K562 (cell line): ENCODE data around the gene LRIF1. TPM values are rescaled to one million over a fixed set of nuclear protein-coding genes. Genes with fewer than 3 reads are reported as not detected.

Experiments
- CLOCK ChIP-seq: fragments of 250-450 bp; sonication (Bioruptor Pico); IDR thresholded peaks from 2 replicates; pipeline ENCODE4 v1.4.0; 2020; ENCODE audit warnings: mild to moderate bottlenecking, moderate library complexity, borderline replicate concordance
- E2F4 ChIP-seq: sonication (generic); formaldehyde crosslinking; IDR thresholded peaks from 2 replicates; pipeline ENCODE4 v1.8.0; 2022; ENCODE audit warnings: mild to moderate bottlenecking, low read depth, missing genetic modification reagents
- GATA2 ChIP-seq: sonication (generic); formaldehyde crosslinking; IDR thresholded peaks from 2 replicates; pipeline ENCODE4 v1.4.0; 2020; ENCODE audit warnings: mild to moderate bottlenecking, missing genetic modification reagents
- HDAC2 ChIP-seq: fragments of 450-650 bp; IDR thresholded peaks from 2 replicates; pipeline ENCODE4 v1.6.1; 2016; ENCODE audit warnings: mild to moderate bottlenecking
- KDM2B ChIP-seq: fragments of 250-450 bp; sonication (Bioruptor Pico); IDR thresholded peaks from 2 replicates; pipeline ENCODE4 v1.8.0; 2021; ENCODE audit warnings: mild to moderate bottlenecking, moderate library complexity
- KLF1 ChIP-seq: fragments of 450-650 bp; IDR thresholded peaks from 2 replicates; pipeline ENCODE4 v1.6.1; 2016; ENCODE audit warnings: missing genetic modification characterization, missing compliant biosample characterization
- MYBL2 ChIP-seq, 2 experiments: fragments of 450-650 bp in 1 of 2; sonication (generic) in 1 of 2; formaldehyde crosslinking in 1 of 2; IDR thresholded peaks; 2 replicates each; pipeline versions ENCODE4 v1.6.1 to v1.8.1; 2017 to 2022; ENCODE audit warnings: borderline replicate concordance in 1 of 2, inconsistent platforms in 1 of 2, low read depth in 1 of 2, mild to moderate bottlenecking in 1 of 2, missing genetic modification reagents in 1 of 2, moderate library complexity in 1 of 2
- RREB1 ChIP-seq: fragments of 250-450 bp; sonication (Bioruptor Pico); IDR thresholded peaks from 2 replicates; pipeline ENCODE4 v1.4.0; 2020
- SMAD1 ChIP-seq: fragments of 150-350 bp; IDR thresholded peaks from 2 replicates; pipeline ENCODE4 v1.6.1; 2014; ENCODE audit warnings: low read length, low read depth; ENCODE audit not compliant: partially characterized antibody
- SMARCE1 ChIP-seq: fragments of 450-650 bp; IDR thresholded peaks from 2 replicates; pipeline ENCODE4 v1.7.1; 2016; ENCODE audit warnings: mild to moderate bottlenecking
- TFAP4 ChIP-seq: sonication (generic); formaldehyde crosslinking; IDR thresholded peaks from 2 replicates; pipeline ENCODE4 v1.8.0; 2022; ENCODE audit warnings: missing genetic modification reagents, mild to moderate bottlenecking, moderate library complexity, borderline replicate concordance
- XRCC5 ChIP-seq: fragments of 200-400 bp; formaldehyde crosslinking; IDR thresholded peaks from 2 replicates; pipeline ENCODE4 v1.6.1; 2017; ENCODE audit warnings: low read depth, mild to moderate bottlenecking, low read length
- ZNF436 ChIP-seq: fragments of 250-450, 450-650 bp; sonication (Bioruptor Pico); formaldehyde crosslinking; IDR thresholded peaks from 2 replicates; pipeline ENCODE4 v1.7.0; 2020; ENCODE audit warnings: mild to moderate bottlenecking
- polyA plus RNA-seq, 8 experiments: library from polyadenylated mRNA; depleted of rRNA in 4 of 8; stranded (reverse) in 5 of 8; unstranded in 3 of 8; fragments of >200 nt; fragmentation: Nextera tagmentation in 2 of 8; fragmentation: Illumina TruSeq in 1 of 8; extraction: Ambion mirVana in 2 of 8; extraction: Trizol in 1 of 8; gene quantifications; 2 replicates each; pipeline versions ENCODE4 v1.2.1 to v1.2.3, GENCODE V29; 2011 to 2014; ENCODE audit warnings: inconsistent platforms in 1 of 8, missing spikeins in 1 of 8
- total RNA-seq, 7 experiments: library from RNA; depleted of rRNA in 6 of 7; stranded (reverse); fragments of >200 nt in 6 of 7; fragmentation: Illumina TruSeq in 2 of 7; extraction: Trizol in 2 of 7; gene quantifications; 2 replicates each; pipeline versions ENCODE4 v1.2.1 to v1.2.3, GENCODE V29; 2011 to 2021; ENCODE audit warnings: low replicate concordance in 1 of 7
- TF ChIP-seq, protein P1 (sequence below): sonication (generic); formaldehyde crosslinking; IDR thresholded peaks from 2 replicates; pipeline ENCODE4 v1.8.0; 2023; ENCODE audit warnings: mild to moderate bottlenecking, missing genetic modification reagents

LRIF1 gene
- total and polyA plus RNA-seq, 9 of the 15 experiments (the other 6 are each of a cell fraction or from before 2014, with no cell fraction given), result 35.6 to 88.8 (median 74.1) TPM

GRCh38 chr1:110962892-110963690 lies 631 bp downstream of the LRIF1 start (continued):
- TF ChIP-seq, protein P1, sequence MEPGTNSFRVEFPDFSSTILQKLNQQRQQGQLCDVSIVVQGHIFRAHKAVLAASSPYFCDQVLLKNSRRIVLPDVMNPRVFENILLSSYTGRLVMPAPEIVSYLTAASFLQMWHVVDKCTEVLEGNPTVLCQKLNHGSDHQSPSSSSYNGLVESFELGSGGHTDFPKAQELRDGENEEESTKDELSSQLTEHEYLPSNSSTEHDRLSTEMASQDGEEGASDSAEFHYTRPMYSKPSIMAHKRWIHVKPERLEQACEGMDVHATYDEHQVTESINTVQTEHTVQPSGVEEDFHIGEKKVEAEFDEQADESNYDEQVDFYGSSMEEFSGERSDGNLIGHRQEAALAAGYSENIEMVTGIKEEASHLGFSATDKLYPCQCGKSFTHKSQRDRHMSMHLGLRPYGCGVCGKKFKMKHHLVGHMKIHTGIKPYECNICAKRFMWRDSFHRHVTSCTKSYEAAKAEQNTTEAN (CRISPR knock-in tag), result 0 out of 2 replicates have a peak, but pooled peaks have one; percentile 45
- peak; percentile 66 for TF ChIP-seq GATA2 (CRISPR knock-in tag)
- TF ChIP-seq CLOCK (CRISPR knock-in tag), result no peak
- no peak for TF ChIP-seq SMAD1
- no peak for TF ChIP-seq E2F4 (CRISPR knock-in tag)
- no peak for TF ChIP-seq RREB1
- TF ChIP-seq XRCC5, result 0 out of 2 replicates have a peak, but pooled peaks have one; percentile 26
- TF ChIP-seq MYBL2 (IDR thresholded peaks at IDR 0.05; ENCODE audit: low read depth), result no peak; the same call in 1 of the 2 replicates
- TF ChIP-seq MYBL2 (CRISPR knock-in tag; IDR thresholded peaks at IDR 0.05; ENCODE audit: borderline replicate concordance), result no peak
- 0 out of 2 replicates have a peak, but pooled peaks have one; percentile 59 for TF ChIP-seq HDAC2
- TF ChIP-seq KLF1 (tag), result no peak
- no peak for TF ChIP-seq KDM2B
- peak; percentile 52 for TF ChIP-seq SMARCE1
- no peak for TF ChIP-seq TFAP4 (CRISPR knock-in tag)
- TF ChIP-seq ZNF436, result no peak
